Ovary (tissue), 9 donors: Measurements from ENCODE around the gene UFD1. TPM values are rescaled to one million over a fixed set of nuclear protein-coding genes. Genes with fewer than 3 reads are reported as not detected.

ENCODE experiments used
- DNase-seq, 5 donors: peaks; one replicate each; pipeline ENCODE4 v3.0.0-alpha.2; 2019 to 2020
- H3K27ac ChIP-seq, 2 donors: fragments of 200-600 bp; one replicate each; pipeline versions ENCODE4 v1.5.1 to v1.8.0; 2019 to 2022
- H3K27me3 ChIP-seq: fragments of 200-600 bp; one replicate; pipeline ENCODE4 v1.8.0; 2022
- H3K36me3 ChIP-seq: fragments of 200-600 bp; sonication (generic); one replicate; pipeline ENCODE4 v1.5.1; 2019
- H3K4me1 ChIP-seq: one replicate; pipeline ENCODE4 v1.8.1; 2013; ENCODE audit warnings: mild to moderate bottlenecking, moderate library complexity; ENCODE audit not compliant: insufficient read depth
- H3K4me3 ChIP-seq: fragments of 200-600 bp; sonication (generic); one replicate; pipeline ENCODE4 v1.5.1; 2017
- H3K9me3 ChIP-seq, 2 donors: fragments of 200-600 bp in 1 of 2; sonication (generic) in 1 of 2; one replicate each; pipeline versions ENCODE4 v1.5.1 to v1.8.1; 2013 to 2019; ENCODE audit warnings: mild to moderate bottlenecking in 1 of 2, moderate library complexity in 1 of 2
- CTCF ChIP-seq, 3 donors: fragments of 450-650 bp in 2 of 3; fragments of 200-600 bp in 1 of 3; IDR thresholded peaks; one replicate each; pipeline versions ENCODE4 v1.5.1 to v1.8.0; 2016 to 2022; ENCODE audit warnings: antibody characterized with exemption in 3 of 3, mild to moderate bottlenecking in 1 of 3
- EP300 ChIP-seq: sonication (generic); formaldehyde crosslinking; IDR thresholded peaks from one replicate; pipeline ENCODE4 v1.6.1; 2017; ENCODE audit warnings: antibody characterized with exemption
- POLR2A ChIP-seq: fragments of 450-650 bp; IDR thresholded peaks from one replicate; pipeline ENCODE4 v1.6.1; 2017; ENCODE audit warnings: antibody characterized with exemption, mild to moderate bottlenecking, moderate library complexity
- WGBS, 3 donors: extraction: QIAGEN DNeasy Blood & Tissue Kit in 1 of 3; methylation state at CpG; one replicate each; pipeline versions ENCODE4 v1.1.5 to v1.1.7; 2013 to 2017; 5-methylcytosine and 5-hydroxymethylcytosine counted together
- intact Hi-C, 4 donors: fragments of 100-400 bp; cut with DNase I; formaldehyde crosslinking; loops; one replicate each; pipeline versions ENCODE4 v1.11.0 to v1.15.1; 2022 to 2023
- polyA plus RNA-seq, 2 donors: library from polyadenylated mRNA; stranded (reverse); fragments of 200-250 nt in 1 of 2; fragments of 350-450 nt in 1 of 2; fragmentation: Illumina TruSeq in 1 of 2; extraction: RNeasy Lipid Tissue Mini Kit (QIAGEN cat#74804) in 1 of 2; gene quantifications; one replicate each; pipeline ENCODE4 v1.2.3, GENCODE V29; 2013 to 2014
- total RNA-seq, 7 donors: library from RNA; depleted of rRNA in 2 of 7; stranded (reverse); fragments of >200 nt in 2 of 7; fragmentation: NEBNext Ultra II Directional in 3 of 7; extraction: Animal tissue kit (Norgen Biotek cat#: 25700) in 3 of 7; gene quantifications; one replicate each; pipeline versions ENCODE4 v1.1.0 to v1.2.4, GENCODE V29; 2016 to 2023
- donor health status: DM: no; HTN: no; CAD: no; lungs with moderate emphysema.
- donor health status: DM: no; HTN: no; CAD: no.
- donor health status: Bipolar disorder and iron deficiency.
- donor health status: DM: yes; HTN: yes; CAD: no.
- donor health status: DM: no; HTN: no; CAD: no.
- donor health status: DM: yes; HTN: yes; CAD: no.

The UFD1 gene
- total and polyA plus RNA-seq, 9 donors: 19.9 to 84.5 (median 34.1) TPM

DNA sequence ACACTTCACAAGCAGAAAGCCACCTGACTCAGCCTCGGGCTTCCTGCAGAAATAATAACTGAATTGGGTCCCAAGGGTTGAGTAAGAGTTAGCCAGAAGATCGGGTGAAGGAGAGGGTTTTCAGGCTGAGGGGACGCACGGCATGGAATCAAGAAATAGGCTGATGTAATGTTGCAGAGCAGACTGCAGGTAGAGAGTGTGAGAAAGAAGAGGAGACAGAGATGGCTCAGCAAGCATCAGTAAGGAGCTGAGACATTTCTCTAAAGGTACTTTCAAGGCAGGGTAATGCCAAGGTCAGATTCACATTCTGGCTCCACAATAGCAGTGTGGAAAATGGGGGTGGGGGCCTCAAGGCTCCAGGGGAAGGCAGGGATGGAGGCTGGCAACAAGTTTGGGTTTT lies 66.1 kb downstream of the UFD1 start:
- no peak overlapping the region for H3K4me3 ChIP-seq
- H3K9me3 ChIP-seq: no peaks in the 10 kb centered on the region
- no peaks in the 10 kb centered on the region for H3K27me3 ChIP-seq
- no peaks in the 10 kb centered on the region for H3K4me1 ChIP-seq
- WGBS, 3 donors: 82 to 86% (median 86%) methylated on average over 4 of the region's 4 CpGs
- no peak for DNase-seq
- intact Hi-C loops: no loop called here
- no peaks in the 10 kb centered on the region for H3K36me3 ChIP-seq
- TF ChIP-seq CTCF (IDR thresholded peaks at IDR 0.05): no peak
- no peak for TF ChIP-seq EP300
- no peak for TF ChIP-seq POLR2A
- no peak overlapping the region for H3K27ac ChIP-seq

- WGBS, 3 donors: 83 to 94% (median 84%) methylated on average over 4 of the region's 4 CpGs
- Histone ChIP-seq H3K4me1 (no peaks in the 10 kb centered on the region), H3K36me3 (no peaks in the 10 kb centered on the region), H3K27ac (no peak overlapping the region), H3K27me3 (no peaks in the 10 kb centered on the region), H3K4me3 (no peak overlapping the region), H3K9me3 (no peaks in the 10 kb centered on the region)
- intact Hi-C loops: no loop called here
- no peak for DNase-seq
- TF ChIP-seq CTCF (IDR thresholded peaks at IDR 0.05) (no peak), EP300 (no peak), POLR2A (no peak)
Measured at GRCh38 chr22:19412478-19412877, 66.5 kb downstream of the UFD1 start.

DNA sequence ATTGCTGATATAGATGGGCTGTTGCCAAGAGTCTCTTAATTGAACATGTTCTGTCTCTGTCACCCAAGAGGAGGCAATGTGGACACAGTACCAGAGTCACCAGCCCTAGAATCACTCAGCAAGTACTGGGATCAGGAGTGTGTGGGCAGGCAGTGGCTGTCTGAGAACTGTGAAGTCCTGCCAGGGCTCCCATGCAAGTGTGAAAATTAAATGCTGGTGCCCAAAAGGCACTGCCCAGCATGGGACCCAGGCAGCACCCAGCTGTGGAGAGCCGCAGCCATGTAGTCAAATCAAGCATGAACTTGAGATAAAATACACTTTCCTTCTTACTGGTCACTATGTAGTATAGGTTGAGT lies 67.3 kb downstream of the UFD1 start:
- no peak overlapping the region for H3K27ac ChIP-seq
- intact Hi-C loops: no loop called here
- H3K9me3 ChIP-seq: no peaks in the 10 kb centered on the region
- H3K4me3 ChIP-seq: no peak overlapping the region
- H3K4me1 ChIP-seq: no peaks in the 10 kb centered on the region
- H3K27me3 ChIP-seq: no peaks in the 10 kb centered on the region
- no peak for TF ChIP-seq POLR2A
- no peak for TF ChIP-seq CTCF (IDR thresholded peaks at IDR 0.05)
- TF ChIP-seq EP300: no peak
- no peaks in the 10 kb centered on the region for H3K36me3 ChIP-seq
- 96 to 100% (median 98%) methylated on average over 1 of the region's 1 CpG for WGBS, 3 donors
- no peak for DNase-seq

- no peaks in the 10 kb centered on the region for H3K27me3 ChIP-seq
- no peak overlapping the region for H3K4me3 ChIP-seq
- intact Hi-C loops: no loop called here
- no peaks in the 10 kb centered on the region for H3K4me1 ChIP-seq
- no peaks in the 10 kb centered on the region for H3K9me3 ChIP-seq
- DNase-seq: no peak
- H3K27ac ChIP-seq: no peak overlapping the region
- WGBS, 3 donors: 93 to 96% (median 96%) methylated on average over 6 of the region's 6 CpGs
- TF ChIP-seq EP300 (no peak), CTCF (IDR thresholded peaks at IDR 0.05) (no peak), POLR2A (no peak)
- no peaks in the 10 kb centered on the region for H3K36me3 ChIP-seq
Measured at GRCh38 chr22:19410941-19411689, 67.9 kb downstream of the UFD1 start.
